Heart left ventricle (tissue), 13 donors: Measurements from ENCODE around the gene ZFYVE21.

Experiments used
- POLR2A ChIP-seq, 2 donors: fragments of 450-650 bp; IDR thresholded peaks; one replicate each; pipeline ENCODE4 v1.6.1; 2017; ENCODE audit warnings: antibody characterized with exemption in 2 of 2, mild to moderate bottlenecking in 2 of 2, moderate library complexity in 2 of 2
- TF ChIP-seq, protein P1 (sequence below), 12 donors: fragments of 200-600 bp; sonication (generic) in 4 of 12; IDR thresholded peaks; one replicate each; pipeline versions ENCODE4 v1.5.0 to v1.8.0; 2018 to 2022; ENCODE audit warnings: antibody characterized with exemption in 12 of 12, mild to moderate bottlenecking in 5 of 12
- donor health status: ischemic (EF 13 %, LVEDD 7.1; RV severe dilation, severe dysfunction).
- donor health status: DM: no; HTN: yes; CAD: no.
- donor health status: DM: no; HTN: no; CAD: no.
- donor health status: ischemic (EF 25% LVEDD 6.9; RV normal size, moderate dysfunction).
- donor health status: ischemic (EF 25% LVEDD 5.7; RV mildly dilated, moderate dysfunction).
- donor health status: ischemic (EF 35%, LVEDD 5.7; RV mildly dilated, moderate dysfunction).
- donor health status: nonischemic (EF 11% LVEDD 7.7; RV severe dilation, severe dysfunction).
- donor health status: DM: yes; HTN: yes; CAD: no.
- donor health status: PGD.
- donor health status: ischemic (EF 29% LVEDD 5.4; RV normal size, mild dysfunction).
- donor health status: nonischemic (EF 23%, LVEDD 6.1; RV moderate dilation, normal function).

DNA sequence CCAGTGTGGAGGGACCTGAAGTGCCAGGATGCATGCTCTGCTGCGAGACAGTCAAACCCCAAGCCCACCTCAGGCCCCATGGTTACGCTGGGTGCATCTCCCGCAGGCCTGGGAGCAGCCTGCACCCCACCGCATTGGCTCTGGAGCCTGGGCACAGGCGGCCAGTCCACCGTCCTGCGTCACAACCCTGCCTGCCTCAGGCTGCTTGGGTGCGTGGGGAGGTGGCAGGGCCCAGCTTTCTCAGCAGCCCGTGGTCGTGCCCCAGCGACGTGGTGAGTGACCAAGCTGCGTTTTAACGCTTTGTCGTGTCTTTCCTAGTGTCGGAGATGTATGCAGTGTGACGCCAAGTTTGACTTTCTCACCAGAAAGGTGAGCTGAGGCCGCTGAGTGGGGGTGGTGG lies 10.9 kb downstream of the ZFYVE21 start:
- TF ChIP-seq, protein P1, sequence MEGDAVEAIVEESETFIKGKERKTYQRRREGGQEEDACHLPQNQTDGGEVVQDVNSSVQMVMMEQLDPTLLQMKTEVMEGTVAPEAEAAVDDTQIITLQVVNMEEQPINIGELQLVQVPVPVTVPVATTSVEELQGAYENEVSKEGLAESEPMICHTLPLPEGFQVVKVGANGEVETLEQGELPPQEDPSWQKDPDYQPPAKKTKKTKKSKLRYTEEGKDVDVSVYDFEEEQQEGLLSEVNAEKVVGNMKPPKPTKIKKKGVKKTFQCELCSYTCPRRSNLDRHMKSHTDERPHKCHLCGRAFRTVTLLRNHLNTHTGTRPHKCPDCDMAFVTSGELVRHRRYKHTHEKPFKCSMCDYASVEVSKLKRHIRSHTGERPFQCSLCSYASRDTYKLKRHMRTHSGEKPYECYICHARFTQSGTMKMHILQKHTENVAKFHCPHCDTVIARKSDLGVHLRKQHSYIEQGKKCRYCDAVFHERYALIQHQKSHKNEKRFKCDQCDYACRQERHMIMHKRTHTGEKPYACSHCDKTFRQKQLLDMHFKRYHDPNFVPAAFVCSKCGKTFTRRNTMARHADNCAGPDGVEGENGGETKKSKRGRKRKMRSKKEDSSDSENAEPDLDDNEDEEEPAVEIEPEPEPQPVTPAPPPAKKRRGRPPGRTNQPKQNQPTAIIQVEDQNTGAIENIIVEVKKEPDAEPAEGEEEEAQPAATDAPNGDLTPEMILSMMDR (IDR thresholded peaks at IDR 0.05): no peak
- no peak for TF ChIP-seq POLR2A (IDR thresholded peaks at IDR 0.05)
